Measurements from ENCODE around the gene FAM222A.

FAM222A gene

GRCh38 chr12:109785854-109786253 is 72.2 kb downstream of the FAM222A start:
- H3K79me2 ChIP-seq (ENCODE audit: control insufficient read depth, low read length): no peaks in the 10 kb centered on the region
- H4K20me1 ChIP-seq (ENCODE audit: control insufficient read depth, insufficient read depth, low read depth, low read length): no peaks in the 10 kb centered on the region
- no peaks in the 10 kb centered on the region for H3K36me3 ChIP-seq (ENCODE audit: control insufficient read depth, low read length)
- H3K27ac ChIP-seq (ENCODE audit: low read depth, low read length): no peak overlapping the region
- H3K9me3 ChIP-seq (ENCODE audit: control insufficient read depth, insufficient read depth, low read length): no peaks in the 10 kb centered on the region
- H3F3A ChIP-seq (ENCODE audit: control insufficient read depth, insufficient read depth): no peaks in the 10 kb centered on the region
- H3K27me3 ChIP-seq (ENCODE audit: control insufficient read depth, low read length): no peaks in the 10 kb centered on the region
- H3K4me2 ChIP-seq (ENCODE audit: low read length): no peak overlapping the region
- H3K4me1 ChIP-seq (ENCODE audit: control insufficient read depth, low read length): no peaks in the 10 kb centered on the region
- no peak overlapping the region for H3K4me3 ChIP-seq (ENCODE audit: low read length)
- TF ChIP-seq, protein P1, sequence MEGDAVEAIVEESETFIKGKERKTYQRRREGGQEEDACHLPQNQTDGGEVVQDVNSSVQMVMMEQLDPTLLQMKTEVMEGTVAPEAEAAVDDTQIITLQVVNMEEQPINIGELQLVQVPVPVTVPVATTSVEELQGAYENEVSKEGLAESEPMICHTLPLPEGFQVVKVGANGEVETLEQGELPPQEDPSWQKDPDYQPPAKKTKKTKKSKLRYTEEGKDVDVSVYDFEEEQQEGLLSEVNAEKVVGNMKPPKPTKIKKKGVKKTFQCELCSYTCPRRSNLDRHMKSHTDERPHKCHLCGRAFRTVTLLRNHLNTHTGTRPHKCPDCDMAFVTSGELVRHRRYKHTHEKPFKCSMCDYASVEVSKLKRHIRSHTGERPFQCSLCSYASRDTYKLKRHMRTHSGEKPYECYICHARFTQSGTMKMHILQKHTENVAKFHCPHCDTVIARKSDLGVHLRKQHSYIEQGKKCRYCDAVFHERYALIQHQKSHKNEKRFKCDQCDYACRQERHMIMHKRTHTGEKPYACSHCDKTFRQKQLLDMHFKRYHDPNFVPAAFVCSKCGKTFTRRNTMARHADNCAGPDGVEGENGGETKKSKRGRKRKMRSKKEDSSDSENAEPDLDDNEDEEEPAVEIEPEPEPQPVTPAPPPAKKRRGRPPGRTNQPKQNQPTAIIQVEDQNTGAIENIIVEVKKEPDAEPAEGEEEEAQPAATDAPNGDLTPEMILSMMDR (IDR thresholded peaks at IDR 0.05; ENCODE audit: low read depth, low read length, poor library complexity, severe bottlenecking): no peak
- no peak for TF ChIP-seq EZH2phosphoT487 (IDR thresholded peaks at IDR 0.05; ENCODE audit: borderline replicate concordance, low read length)
- H3K9me2 ChIP-seq (replicated peaks; ENCODE audit: control insufficient read depth, low read length): no peaks in the 10 kb centered on the region

GRCh38 chr12:109786799-109787198 is 73.2 kb downstream of the FAM222A start:
- Histone ChIP-seq H3K4me3 (ENCODE audit: low read length) (no peak overlapping the region), H4K20me1 (ENCODE audit: control insufficient read depth, insufficient read depth, low read depth, low read length) (no peaks in the 10 kb centered on the region), H3K27me3 (ENCODE audit: control insufficient read depth, low read length) (no peaks in the 10 kb centered on the region), H3K79me2 (ENCODE audit: control insufficient read depth, low read length) (no peaks in the 10 kb centered on the region), H3K4me2 (ENCODE audit: low read length) (no peak overlapping the region), H3K9me3 (ENCODE audit: control insufficient read depth, insufficient read depth, low read length) (no peaks in the 10 kb centered on the region), H3K9me2 (replicated peaks; ENCODE audit: control insufficient read depth, low read length) (no peaks in the 10 kb centered on the region), H3K27ac (ENCODE audit: low read depth, low read length) (no peak overlapping the region), H3K4me1 (ENCODE audit: control insufficient read depth, low read length) (no peaks in the 10 kb centered on the region), H3K36me3 (ENCODE audit: control insufficient read depth, low read length) (no peaks in the 10 kb centered on the region), H3F3A (ENCODE audit: control insufficient read depth, insufficient read depth) (no peaks in the 10 kb centered on the region)
- TF ChIP-seq, protein P1 (IDR thresholded peaks at IDR 0.05; ENCODE audit: low read depth, low read length, poor library complexity, severe bottlenecking): no peak
- TF ChIP-seq EZH2phosphoT487 (IDR thresholded peaks at IDR 0.05; ENCODE audit: borderline replicate concordance, low read length): no peak

DNA sequence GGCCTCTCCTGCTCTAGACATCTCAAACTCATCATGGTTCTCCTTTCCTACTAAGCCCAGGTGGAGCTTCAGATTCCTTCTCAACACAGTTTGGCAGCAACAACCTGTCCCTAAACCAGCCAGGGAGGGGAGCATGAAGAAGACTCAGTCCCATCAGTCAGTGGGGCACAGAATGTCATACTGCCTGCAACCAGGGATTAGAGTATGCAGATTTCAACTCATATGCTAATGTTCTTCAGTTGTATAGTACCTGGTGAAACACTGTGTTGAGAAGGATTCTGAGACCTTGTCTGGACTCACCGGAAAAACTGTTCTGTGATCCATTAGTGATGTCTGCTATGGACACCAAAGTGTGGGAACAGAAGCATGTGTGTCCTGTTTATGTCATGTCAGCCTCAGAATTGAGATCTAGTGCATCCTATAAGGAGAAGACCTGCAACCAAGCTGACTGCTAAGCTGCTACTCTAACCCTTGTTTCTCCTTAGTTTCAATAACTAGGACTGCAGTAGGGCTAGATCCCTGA is 76.0 kb downstream of the FAM222A start:
- H4K20me1 ChIP-seq (ENCODE audit: control insufficient read depth, insufficient read depth, low read depth, low read length): no peaks in the 10 kb centered on the region
- TF ChIP-seq, protein P1 (IDR thresholded peaks at IDR 0.05; ENCODE audit: low read depth, low read length, poor library complexity, severe bottlenecking): no peak
- TF ChIP-seq EZH2phosphoT487 (IDR thresholded peaks at IDR 0.05; ENCODE audit: borderline replicate concordance, low read length): no peak
- H3K4me2 ChIP-seq (ENCODE audit: low read length): no peak overlapping the region
- no peaks in the 10 kb centered on the region for H3K4me1 ChIP-seq (ENCODE audit: control insufficient read depth, low read length)
- no peak overlapping the region for H3K27ac ChIP-seq (ENCODE audit: low read depth, low read length)
- no peak overlapping the region for H3K4me3 ChIP-seq (ENCODE audit: low read length)
- H3K27me3 ChIP-seq (ENCODE audit: control insufficient read depth, low read length): no peaks in the 10 kb centered on the region
- no peaks in the 10 kb centered on the region for H3K36me3 ChIP-seq (ENCODE audit: control insufficient read depth, low read length)
- H3K9me2 ChIP-seq (replicated peaks; ENCODE audit: control insufficient read depth, low read length): no peaks in the 10 kb centered on the region
- H3F3A ChIP-seq (ENCODE audit: control insufficient read depth, insufficient read depth): no peaks in the 10 kb centered on the region
- no peaks in the 10 kb centered on the region for H3K9me3 ChIP-seq (ENCODE audit: control insufficient read depth, insufficient read depth, low read length)
- H3K79me2 ChIP-seq (ENCODE audit: control insufficient read depth, low read length): no peaks in the 10 kb centered on the region
